GM12865 (cell line): Measurements from ENCODE around the gene MTM1.

Experiments used
- DNase-seq: peaks from one replicate; pipeline ENCODE4 v3.0.0; 2010; ENCODE audit warnings: low read depth
- H3K4me3 ChIP-seq: 2 replicates; pipeline ENCODE4 v1.5.1; 2011; ENCODE audit warnings: mild to moderate bottlenecking, low read depth, low read length, control low read depth
- CTCF ChIP-seq: IDR thresholded peaks from 2 replicates; pipeline ENCODE4 v1.5.1; 2011; ENCODE audit warnings: low read length, control low read depth, low read depth, inconsistent platforms; ENCODE audit not compliant: insufficient read depth; ENCODE audit errors: missing control alignments

The MTM1 gene

GRCh38 chrX:150701377-150701776 is 133.0 kb downstream of the MTM1 start:
- DNase-seq, result no peak
- no peak overlapping the region for H3K4me3 ChIP-seq
- TF ChIP-seq CTCF, result no peak

- no peak overlapping the region for H3K4me3 ChIP-seq
- TF ChIP-seq CTCF, result no peak
- no peak for DNase-seq
Observed at GRCh38 chrX:150702966-150703694, 134.7 kb downstream of the MTM1 start.

GRCh38 chrX:150703695-150703974 is 135.2 kb downstream of the MTM1 start:
- H3K4me3 ChIP-seq, result no peak overlapping the region
- no peak for TF ChIP-seq CTCF
- no peak for DNase-seq

- no peak overlapping the region for H3K4me3 ChIP-seq
- TF ChIP-seq CTCF, result no peak
- DNase-seq, result no peak
Observed at GRCh38 chrX:150704030-150704613, 135.7 kb downstream of the MTM1 start.

GRCh38 chrX:150712619-150713018 is 144.2 kb downstream of the MTM1 start:
- no peak overlapping the region for H3K4me3 ChIP-seq
- DNase-seq, result no peak

GRCh38 chrX:150715184-150715583 is 146.8 kb downstream of the MTM1 start:
- DNase-seq, result no peak
- no peak for TF ChIP-seq CTCF
- H3K4me3 ChIP-seq, result no peak overlapping the region

More at GRCh38 chrX:150712619-150713018, 144.2 kb downstream of the MTM1 start:
- no peak for TF ChIP-seq CTCF

- no peak for DNase-seq
- H3K4me3 ChIP-seq, result no peak overlapping the region
- TF ChIP-seq CTCF, result no peak
Observed at GRCh38 chrX:150719621-150720020, 151.2 kb downstream of the MTM1 start.
